HUES48 (cell line): Measurements from ENCODE around the gene ANAPC15.
"Not testable (repeated sequence)": the region's sequence is repeated elsewhere in the genome, so short reads cannot be mapped to it uniquely, and the experiment has no call there.

Source experiments
- H3K27ac ChIP-seq: one replicate; pipeline ENCODE4 v1.7.0; 2013; ENCODE audit warnings: low read depth, low read length, inconsistent platforms
- H3K27me3 ChIP-seq: 2 replicates; pipeline ENCODE4 v1.6.1; 2013; ENCODE audit warnings: mild to moderate bottlenecking, low read length; ENCODE audit not compliant: control insufficient read depth, insufficient read depth
- H3K36me3 ChIP-seq: 2 replicates; pipeline ENCODE4 v1.6.1; 2013; ENCODE audit warnings: low read length; ENCODE audit not compliant: control insufficient read depth, insufficient read depth
- H3K4me1 ChIP-seq: 2 replicates; pipeline ENCODE4 v1.6.1; 2013; ENCODE audit warnings: mild to moderate bottlenecking, low read length; ENCODE audit not compliant: control insufficient read depth, insufficient read depth
- H3K4me3 ChIP-seq: 2 replicates; pipeline ENCODE4 v1.5.1; 2013; ENCODE audit warnings: mild to moderate bottlenecking, low read depth, low read length
- H3K9ac ChIP-seq: 2 replicates; pipeline ENCODE4 v1.6.1; 2013; ENCODE audit warnings: mild to moderate bottlenecking, low read depth, low read length, moderate library complexity
- H3K9me3 ChIP-seq: 2 replicates; pipeline ENCODE4 v1.6.1; 2013; ENCODE audit warnings: low read length; ENCODE audit not compliant: control insufficient read depth, insufficient read depth

Gene ANAPC15

GRCh38 chr11:72112143-72112977 is at the start of gene ANAPC15:
Gene ANAPC15 (minus strand): TSS chr11:72112695. CDS start chr11:72111276, 1,419 bp downstream.
- H3K9ac ChIP-seq, result peak within 1 kb of the TSS; percentile 96
- peaks cover 13% of the 10 kb centered on the region for H3K4me1 ChIP-seq
- peak within 1 kb of the TSS; percentile 84 for H3K4me3 ChIP-seq
- peak within 1 kb of the TSS; percentile 97 for H3K27ac ChIP-seq
- peaks cover 15% of the 10 kb centered on the region; the same call in 1 of the 2 replicates for H3K36me3 ChIP-seq
- no peaks in the 10 kb centered on the region for H3K9me3 ChIP-seq
- peaks cover 6% of the 10 kb centered on the region; the same call in 1 of the 2 replicates for H3K27me3 ChIP-seq

DNA sequence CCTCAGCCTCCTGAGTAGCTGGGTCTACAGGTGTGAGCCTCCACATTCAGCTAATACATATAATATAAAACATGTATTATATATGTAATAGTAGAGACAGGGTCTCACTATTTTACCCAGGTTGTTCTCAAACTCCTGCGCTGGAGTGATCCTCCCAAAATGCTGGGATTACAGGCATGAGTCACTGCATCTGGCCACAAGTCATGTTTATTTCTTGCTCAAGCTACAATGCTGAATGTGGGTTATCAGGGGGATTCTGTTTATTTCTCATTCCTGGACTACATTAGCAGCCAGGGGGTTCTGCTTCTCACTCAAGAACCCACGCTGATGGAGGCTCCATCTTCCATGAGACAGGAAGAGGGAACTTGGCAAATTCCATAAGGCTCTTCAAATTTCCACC is 47.8 kb upstream of the ANAPC15 start:
- Histone ChIP-seq H3K36me3 (no peaks in the 10 kb centered on the region), H3K4me1 (no peaks in the 10 kb centered on the region), H3K27me3 (no peaks in the 10 kb centered on the region), H3K9ac (no peak overlapping the region), H3K27ac (no peak overlapping the region), H3K9me3 (no peaks in the 10 kb centered on the region), H3K4me3 (no peak overlapping the region)

DNA sequence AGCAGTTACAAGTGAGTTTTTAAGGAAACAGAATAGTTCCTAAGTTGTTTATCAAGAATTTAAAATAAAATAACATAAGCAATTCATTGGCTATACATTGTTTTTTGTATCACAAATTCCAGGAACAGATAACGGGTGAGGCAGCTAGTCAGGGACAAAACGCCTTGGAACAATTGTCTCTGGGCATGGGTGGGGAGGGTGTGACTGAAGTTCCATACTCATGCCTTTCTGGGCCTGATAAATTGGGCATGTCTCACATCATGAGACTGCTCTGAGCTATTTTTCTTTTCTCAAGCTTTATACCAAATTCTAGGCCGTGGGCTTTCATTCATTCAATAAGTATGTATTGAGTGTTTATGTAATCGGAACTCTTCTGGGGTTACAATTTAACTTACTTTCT is 44.6 kb upstream of the ANAPC15 start:
- no peaks in the 10 kb centered on the region for H3K27me3 ChIP-seq
- H3K27ac ChIP-seq, result no peak overlapping the region
- H3K4me1 ChIP-seq, result no peaks in the 10 kb centered on the region
- no peak overlapping the region for H3K9ac ChIP-seq
- no peak overlapping the region for H3K4me3 ChIP-seq
- H3K36me3 ChIP-seq, result no peaks in the 10 kb centered on the region
- no peaks in the 10 kb centered on the region for H3K9me3 ChIP-seq

DNA sequence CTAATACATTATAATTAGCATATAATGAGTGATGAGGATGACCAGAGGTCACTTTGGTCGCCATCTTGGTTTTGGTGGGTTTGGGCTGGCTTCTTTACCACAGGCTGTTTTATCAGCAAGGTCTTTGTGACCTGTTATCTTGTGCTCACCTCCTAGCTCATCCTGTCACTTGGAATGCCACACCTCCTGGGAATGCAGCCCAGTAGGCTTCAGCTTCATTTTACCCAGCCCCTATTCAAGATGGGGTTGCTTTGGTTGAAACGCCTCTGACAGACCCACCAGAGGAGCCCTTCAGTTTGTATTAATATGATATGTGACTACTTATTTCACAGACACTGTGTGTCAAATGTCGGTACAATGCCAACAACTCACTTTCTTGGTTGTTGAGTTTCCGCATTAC is 43.3 kb upstream of the ANAPC15 start:
- Histone ChIP-seq H3K36me3 (no peaks in the 10 kb centered on the region), H3K9ac (no peak overlapping the region), H3K27ac (no peak overlapping the region), H3K4me3 (no peak overlapping the region), H3K4me1 (no peaks in the 10 kb centered on the region), H3K27me3 (no peaks in the 10 kb centered on the region), H3K9me3 (no peaks in the 10 kb centered on the region)

DNA sequence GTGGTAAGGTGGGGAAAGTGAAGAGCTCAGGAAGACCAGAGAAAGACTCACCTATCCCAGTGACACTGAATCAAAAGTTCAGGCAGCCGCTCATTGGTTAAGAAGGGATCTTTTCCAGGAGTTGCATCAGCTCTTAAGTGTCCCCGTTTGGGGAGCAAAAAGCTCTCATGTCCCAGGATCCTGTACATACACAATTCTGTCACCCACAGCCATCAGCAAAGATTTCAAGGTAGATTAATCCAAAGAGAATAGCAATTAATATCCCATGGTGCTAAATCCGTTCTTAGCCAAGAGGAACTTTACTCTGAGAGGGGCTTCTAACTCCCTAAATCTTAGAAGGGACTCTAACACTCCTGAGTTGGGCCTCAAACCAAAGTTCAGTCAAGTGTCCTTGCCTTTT is 42.3 kb upstream of the ANAPC15 start:
- Histone ChIP-seq H3K4me3 (no peak overlapping the region), H3K36me3 (no peaks in the 10 kb centered on the region), H3K27me3 (no peaks in the 10 kb centered on the region), H3K9me3 (no peaks in the 10 kb centered on the region), H3K9ac (no peak overlapping the region), H3K27ac (no peak overlapping the region), H3K4me1 (no peaks in the 10 kb centered on the region)

- H3K4me1 ChIP-seq, H3K4me3 ChIP-seq, H3K27ac ChIP-seq, H3K9ac ChIP-seq, H3K27me3 ChIP-seq, H3K9me3 ChIP-seq, H3K36me3 ChIP-seq: not testable (repeated sequence)
These were observed 41.4 kb upstream of the ANAPC15 start for GRCh38 chr11:72153874-72154273.

GRCh38 chr11:72150882-72151281 is 38.4 kb upstream of the ANAPC15 start:
- Histone ChIP-seq H3K27me3 (no peaks in the 10 kb centered on the region; the same call in 1 of the 2 replicates), H3K27ac (no peak overlapping the region), H3K36me3 (no peaks in the 10 kb centered on the region), H3K4me1 (no peaks in the 10 kb centered on the region), H3K4me3 (no peak overlapping the region), H3K9me3 (no peaks in the 10 kb centered on the region), H3K9ac (no peak overlapping the region)

- Histone ChIP-seq H3K27ac (no peak overlapping the region), H3K36me3 (no peaks in the 10 kb centered on the region), H3K4me3 (no peak overlapping the region), H3K9ac (no peak overlapping the region), H3K4me1 (no peaks in the 10 kb centered on the region), H3K27me3 (no peaks in the 10 kb centered on the region; the same call in 1 of the 2 replicates), H3K9me3 (no peaks in the 10 kb centered on the region)
These were observed 34.1 kb upstream of the ANAPC15 start for GRCh38 chr11:72146625-72147024.

DNA sequence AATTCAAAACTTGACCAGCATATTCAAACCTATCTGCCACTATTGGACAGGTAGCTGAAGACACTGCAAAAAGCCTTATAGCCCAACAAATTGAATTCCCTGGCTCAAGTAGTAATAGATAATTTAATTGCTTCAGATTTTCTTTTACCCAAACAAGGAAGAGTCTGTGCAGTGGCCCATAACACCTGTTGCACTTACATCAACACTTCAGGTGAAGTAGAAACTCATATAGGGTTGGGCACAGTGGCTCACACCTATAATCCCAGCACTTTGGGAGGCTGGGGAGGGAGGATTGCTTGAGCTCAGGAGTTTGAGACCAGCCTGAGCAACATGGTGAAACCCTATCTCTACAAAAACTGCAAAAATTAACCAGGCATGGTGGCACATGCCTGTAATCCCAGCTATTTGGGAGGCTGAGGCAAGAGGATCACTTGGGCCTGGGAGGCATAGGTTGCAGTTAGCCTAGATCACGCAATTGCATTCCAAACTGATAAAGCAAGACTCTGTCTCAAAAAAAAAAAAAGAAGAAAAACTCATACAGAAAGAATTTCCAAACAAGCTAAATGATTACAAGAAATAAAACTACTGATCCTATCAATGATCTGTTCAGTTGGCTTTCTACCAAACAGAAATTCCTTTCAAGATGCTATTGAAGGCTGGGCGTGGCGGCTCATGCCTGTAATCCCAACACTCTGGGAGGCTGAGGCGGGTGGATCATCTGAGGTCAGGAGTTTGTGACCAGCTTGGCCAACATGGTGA is 32.5 kb upstream of the ANAPC15 start:
- Histone ChIP-seq H3K9me3 (no peaks in the 10 kb centered on the region), H3K4me1 (peaks cover 4% of the 10 kb centered on the region; the same call in 1 of the 2 replicates), H3K9ac (no peak overlapping the region), H3K4me3 (no peak overlapping the region), H3K27me3 (no peaks in the 10 kb centered on the region; the same call in 1 of the 2 replicates), H3K27ac (no peak overlapping the region), H3K36me3 (no peaks in the 10 kb centered on the region)

- H3K4me1 ChIP-seq, H3K4me3 ChIP-seq, H3K27ac ChIP-seq, H3K36me3 ChIP-seq, H3K9me3 ChIP-seq, H3K27me3 ChIP-seq, H3K9ac ChIP-seq: not testable (repeated sequence)
These were observed 30.0 kb upstream of the ANAPC15 start for GRCh38 chr11:72142543-72142942.

DNA sequence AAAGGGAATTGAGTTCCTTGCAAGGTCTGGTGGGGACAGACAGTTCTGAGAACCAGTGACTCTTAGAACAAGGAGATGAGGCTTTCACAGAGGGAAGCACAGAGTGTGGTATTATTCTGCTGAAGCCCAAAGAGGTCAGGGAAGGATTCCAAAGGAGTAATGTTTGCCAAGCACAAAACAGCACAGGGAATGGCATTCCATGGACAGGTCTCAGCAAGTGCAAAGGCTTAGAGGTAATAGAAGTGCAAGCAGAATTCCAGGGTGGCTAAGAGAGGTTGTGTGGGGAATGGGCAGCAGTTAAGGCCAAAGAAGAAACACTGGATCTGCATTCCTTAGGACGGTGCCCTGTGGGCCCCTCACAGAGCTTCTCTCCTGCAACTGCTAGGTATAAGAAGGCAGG is 29.6 kb upstream of the ANAPC15 start:
- H3K36me3 ChIP-seq, H3K27ac ChIP-seq, H3K4me1 ChIP-seq, H3K9me3 ChIP-seq, H3K4me3 ChIP-seq, H3K9ac ChIP-seq, H3K27me3 ChIP-seq: not testable (repeated sequence)
